Measurements from ENCODE around the gene CRYAA. TPM values are rescaled to one million over a fixed set of nuclear protein-coding genes. Genes with fewer than 3 reads are reported as not detected.

CRYAA gene
- total RNA-seq, 2 donors from 2014 or later, result not detected

- no peaks in the 10 kb centered on the region for H3K36me3 Mint-ChIP-seq (ENCODE audit: low read depth)
- no peak overlapping the region for H3K4me3 Mint-ChIP-seq
- H3K4me1 Mint-ChIP-seq, result no peaks in the 10 kb centered on the region
- H3K27ac Mint-ChIP-seq, result no peak overlapping the region
- peaks cover 20% of the 10 kb centered on the region for H3K27me3 Mint-ChIP-seq
- peaks cover 8% of the 10 kb centered on the region for H3K9me3 Mint-ChIP-seq
- no peak for ATAC-seq (replicated peaks)
Observed at GRCh38 chr21:43204638-43205037, 35.8 kb downstream of the CRYAA start.

- Mint-ChIP-seq H3K36me3 (ENCODE audit: low read depth) (no peaks in the 10 kb centered on the region), H3K27me3 (peaks cover 20% of the 10 kb centered on the region)
Observed at GRCh38 chr21:43206231-43207042, 37.6 kb downstream of the CRYAA start.

GRCh38 chr21:43207043-43207315 is 38.2 kb downstream of the CRYAA start:
- peaks cover 1% of the 10 kb centered on the region for H3K9me3 Mint-ChIP-seq
- ATAC-seq (replicated peaks), result no peak
- no peak overlapping the region for H3K4me3 Mint-ChIP-seq
- H3K27ac Mint-ChIP-seq, result no peak overlapping the region
- peaks cover 20% of the 10 kb centered on the region for H3K27me3 Mint-ChIP-seq
- no peaks in the 10 kb centered on the region for H3K4me1 Mint-ChIP-seq
- H3K36me3 Mint-ChIP-seq (ENCODE audit: low read depth), result no peaks in the 10 kb centered on the region

More at GRCh38 chr21:43206231-43207042, 37.6 kb downstream of the CRYAA start:
- Mint-ChIP-seq H3K27ac (no peak overlapping the region), H3K9me3 (peaks cover 5% of the 10 kb centered on the region), H3K4me3 (no peak overlapping the region), H3K4me1 (no peaks in the 10 kb centered on the region)
- ATAC-seq (replicated peaks), result no peak

- no peaks in the 10 kb centered on the region for H3K36me3 Mint-ChIP-seq (ENCODE audit: low read depth)
- no peaks in the 10 kb centered on the region for H3K9me3 Mint-ChIP-seq
- ATAC-seq (replicated peaks), result no peak
- no peak overlapping the region for H3K27ac Mint-ChIP-seq
- H3K4me3 Mint-ChIP-seq, result no peak overlapping the region
- H3K4me1 Mint-ChIP-seq, result no peaks in the 10 kb centered on the region
- H3K27me3 Mint-ChIP-seq, result peaks cover 20% of the 10 kb centered on the region
Observed at GRCh38 chr21:43207868-43208267, 39.1 kb downstream of the CRYAA start.

GRCh38 chr21:43208561-43209332 is 39.9 kb downstream of the CRYAA start:
- Mint-ChIP-seq H3K27ac (no peak overlapping the region), H3K4me1 (no peaks in the 10 kb centered on the region), H3K27me3 (peaks cover 20% of the 10 kb centered on the region), H3K9me3 (no peaks in the 10 kb centered on the region), H3K36me3 (ENCODE audit: low read depth) (no peaks in the 10 kb centered on the region), H3K4me3 (no peak overlapping the region)
- ATAC-seq (replicated peaks), result no peak

- no peaks in the 10 kb centered on the region for H3K9me3 Mint-ChIP-seq
- no peaks in the 10 kb centered on the region for H3K4me1 Mint-ChIP-seq
- no peak overlapping the region for H3K4me3 Mint-ChIP-seq
- H3K27me3 Mint-ChIP-seq, result peaks cover 15% of the 10 kb centered on the region
- no peak for ATAC-seq (replicated peaks)
- H3K36me3 Mint-ChIP-seq (ENCODE audit: low read depth), result no peaks in the 10 kb centered on the region
- no peak overlapping the region for H3K27ac Mint-ChIP-seq
Observed at GRCh38 chr21:43209575-43210453, 41.0 kb downstream of the CRYAA start.

- Mint-ChIP-seq H3K36me3 (ENCODE audit: low read depth) (no peaks in the 10 kb centered on the region), H3K4me1 (no peaks in the 10 kb centered on the region), H3K27ac (no peak overlapping the region), H3K4me3 (no peak overlapping the region), H3K27me3 (peaks cover 15% of the 10 kb centered on the region), H3K9me3 (no peaks in the 10 kb centered on the region)
- no peak for ATAC-seq (replicated peaks)
Observed at GRCh38 chr21:43210454-43211071, 41.8 kb downstream of the CRYAA start.

GRCh38 chr21:43211072-43211759 is 42.4 kb downstream of the CRYAA start:
- no peak overlapping the region for H3K27ac Mint-ChIP-seq
- H3K27me3 Mint-ChIP-seq, result peaks cover 11% of the 10 kb centered on the region
- no peaks in the 10 kb centered on the region for H3K4me1 Mint-ChIP-seq
- no peak overlapping the region for H3K4me3 Mint-ChIP-seq
- no peaks in the 10 kb centered on the region for H3K36me3 Mint-ChIP-seq (ENCODE audit: low read depth)
- no peak for ATAC-seq (replicated peaks)
- no peaks in the 10 kb centered on the region for H3K9me3 Mint-ChIP-seq

- H3K36me3 Mint-ChIP-seq (ENCODE audit: low read depth), result no peaks in the 10 kb centered on the region
- H3K27me3 Mint-ChIP-seq, result peaks cover 11% of the 10 kb centered on the region
- no peak overlapping the region for H3K27ac Mint-ChIP-seq
- H3K9me3 Mint-ChIP-seq, result no peaks in the 10 kb centered on the region
- no peaks in the 10 kb centered on the region for H3K4me1 Mint-ChIP-seq
- no peak overlapping the region for H3K4me3 Mint-ChIP-seq
- no peak for ATAC-seq (replicated peaks)
Observed at GRCh38 chr21:43211760-43212115, 42.9 kb downstream of the CRYAA start.

Other genes with a start within 250 kb of the CRYAA start
- under 1 TPM; 0.13 to 0.29 TPM for gene ERVH48-1, start 243.4 kb upstream of the CRYAA start, total RNA-seq
- 10 to 100 TPM; 18.0 to 29.6 TPM for gene PKNOX1, start 194.4 kb upstream of the CRYAA start, total RNA-seq
- gene CBS, start 93.2 kb upstream of the CRYAA start, total RNA-seq, result 10 to 100 TPM in 1 of 2 donors, 1 to 10 TPM in 1; 2.9 to 10.1 TPM
- gene U2AF1, start 61.4 kb upstream of the CRYAA start, total RNA-seq, result 10 to 100 TPM; 19.3 to 30.7 TPM